ENCODE data around the gene MAU2.
A peak's percentile ranks its signal among the peaks of the same experiment; 100 is the strongest.
"Not testable (repeated sequence)": the region's sequence is repeated elsewhere in the genome, so short reads cannot be mapped to it uniquely, and the experiment has no call there.

The MAU2 gene

DNA sequence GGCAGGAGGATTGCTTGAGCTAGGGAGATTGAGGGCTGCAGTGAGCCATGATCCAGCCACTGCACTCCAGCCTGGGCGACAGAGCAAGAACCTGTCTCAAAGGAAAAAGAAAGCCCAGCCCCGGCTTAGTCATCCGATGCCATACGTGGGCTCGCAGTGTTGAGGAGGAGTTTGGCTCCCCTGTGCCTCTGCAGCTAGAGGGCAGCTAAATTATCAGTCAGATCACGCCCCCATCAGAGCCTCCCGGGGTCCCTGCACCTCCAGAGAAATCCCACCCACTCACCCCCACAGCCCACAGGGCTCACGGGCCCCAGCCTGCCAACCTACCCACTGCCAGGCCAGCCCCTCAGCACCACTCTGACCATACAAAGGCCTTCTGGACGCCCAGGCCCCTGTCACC, 27.6 kb downstream of the MAU2 start:
- no peak for DNase-seq

DNA sequence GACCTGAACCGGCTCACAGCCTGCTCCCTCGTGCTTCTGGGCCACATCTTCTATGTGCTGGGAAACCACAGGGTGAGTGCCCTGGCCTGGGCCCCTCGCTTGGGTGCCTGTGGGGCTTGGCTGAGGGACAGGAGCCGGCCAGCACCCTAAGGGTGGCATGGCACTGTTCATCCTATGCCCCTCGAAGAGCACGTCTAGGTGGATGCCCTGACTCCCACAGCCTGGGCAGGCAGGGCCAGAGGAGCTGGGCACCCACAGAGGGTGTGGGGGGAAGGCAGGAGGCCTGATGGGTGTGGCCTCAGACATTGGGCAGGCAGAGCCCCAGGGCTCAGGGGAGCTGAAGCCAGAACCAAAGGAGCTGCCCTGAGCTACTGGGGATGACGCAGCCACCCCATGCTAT, 28.7 kb downstream of the MAU2 start:
- no peak for DNase-seq

DNA sequence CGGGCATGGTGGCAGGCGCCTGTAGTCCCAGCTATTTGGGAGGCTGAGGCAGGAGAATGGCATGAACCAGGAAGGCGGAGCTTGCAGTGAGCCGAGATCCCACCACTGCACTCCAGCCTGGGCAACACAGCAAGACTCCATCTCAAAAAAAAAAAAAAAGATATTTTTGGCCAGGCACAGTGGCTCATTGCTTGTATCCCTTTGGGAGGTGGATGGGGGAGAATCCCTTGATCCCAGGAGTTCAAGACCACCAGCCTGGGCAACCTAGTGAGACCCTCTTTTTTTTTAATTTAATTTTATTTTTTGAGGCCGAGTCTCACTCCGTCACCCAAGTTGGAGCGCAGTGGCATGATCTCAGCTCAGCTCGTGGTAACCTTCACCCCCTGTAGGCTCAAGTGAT, 30.1 kb downstream of the MAU2 start:
- not testable (repeated sequence) for DNase-seq

DNA sequence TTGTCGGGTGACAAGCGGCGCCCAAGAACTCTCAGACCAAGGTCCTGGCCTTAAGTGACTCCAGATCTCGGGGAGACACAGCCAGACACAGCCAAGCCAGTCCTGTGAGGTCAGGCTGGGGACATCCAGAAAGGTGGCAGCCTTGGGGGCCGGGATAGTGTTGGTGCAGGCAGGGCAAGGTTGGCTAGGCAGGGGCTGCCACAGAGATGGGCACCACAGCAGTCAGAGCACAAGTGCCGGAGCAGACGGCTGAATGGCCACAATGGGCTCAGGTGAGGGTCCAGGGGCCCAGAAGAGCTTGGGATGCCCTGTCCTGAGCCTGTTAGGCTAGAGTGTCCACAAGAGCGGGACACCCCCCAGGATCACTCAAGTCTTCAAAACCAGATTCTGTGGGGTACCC, 32.2 kb downstream of the MAU2 start:
- no peak for DNase-seq

DNA sequence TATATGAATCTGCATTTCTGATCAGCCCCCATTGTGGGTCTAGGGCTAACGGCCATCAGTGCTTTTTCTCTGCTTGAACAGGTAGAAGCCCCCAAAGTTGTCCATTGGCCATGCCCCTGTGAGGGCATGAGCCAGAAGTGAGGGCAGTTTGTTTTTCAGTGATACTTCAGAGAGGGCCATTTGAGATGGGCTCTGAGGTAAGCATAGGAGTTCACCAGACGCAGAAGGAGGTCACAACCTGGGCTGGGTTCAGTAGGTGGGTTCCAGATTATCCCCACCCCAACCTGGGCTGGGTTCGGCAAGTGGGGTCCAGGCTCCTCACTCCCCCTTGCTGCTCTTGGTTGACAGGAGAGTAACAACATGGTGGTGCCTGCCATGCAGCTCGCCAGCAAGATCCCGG, 33.4 kb downstream of the MAU2 start:
- DNase-seq, result no peak

DNA sequence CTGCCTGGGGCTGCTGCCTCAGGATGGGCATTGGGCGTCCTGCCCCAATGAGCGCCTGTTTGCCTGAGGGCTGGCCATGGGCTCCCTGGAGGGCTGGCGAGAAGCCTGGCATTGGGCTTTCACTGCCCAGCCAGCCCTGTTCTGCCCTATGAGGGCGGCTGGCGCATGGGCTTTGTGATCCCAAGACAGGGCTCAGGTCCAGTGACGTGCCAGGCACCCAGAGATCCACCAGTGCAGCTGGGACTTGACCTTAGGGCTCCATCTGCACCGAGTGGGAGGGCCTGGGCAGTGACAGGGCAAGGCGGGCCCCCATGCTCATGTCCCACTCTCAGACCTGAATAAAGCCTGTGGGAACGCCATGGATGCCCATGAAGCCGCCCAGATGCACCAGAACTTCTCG, 34.3 kb downstream of the MAU2 start:
- DNase-seq, result no peak

DNA sequence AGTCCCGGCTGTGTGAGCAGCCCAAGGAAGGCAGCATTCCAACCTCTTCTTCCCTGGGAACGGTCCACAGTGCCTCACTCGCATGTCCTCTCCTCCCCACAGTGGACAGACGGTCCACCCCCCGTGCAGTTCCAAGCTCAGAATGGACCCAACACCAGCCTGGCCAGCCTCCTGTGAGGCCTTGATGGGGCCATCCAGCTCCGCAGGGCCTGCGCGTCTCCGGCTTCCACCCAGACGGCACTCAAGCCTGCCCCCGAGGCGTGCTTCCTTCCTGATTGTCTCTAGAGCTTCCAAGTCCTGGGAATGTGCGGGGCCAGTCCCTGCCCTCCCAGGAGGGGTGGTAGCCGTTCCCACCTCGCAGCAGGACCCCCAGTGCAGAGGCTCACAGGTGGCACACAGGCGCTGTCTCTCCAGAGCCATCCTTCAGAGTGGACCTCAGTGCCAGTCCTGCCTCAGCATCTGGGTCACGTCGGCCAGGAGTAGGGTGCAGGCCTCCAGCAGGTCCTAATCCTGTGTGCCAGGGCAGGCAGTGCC, 35.0 kb downstream of the MAU2 start:
- no peak for DNase-seq

DNA sequence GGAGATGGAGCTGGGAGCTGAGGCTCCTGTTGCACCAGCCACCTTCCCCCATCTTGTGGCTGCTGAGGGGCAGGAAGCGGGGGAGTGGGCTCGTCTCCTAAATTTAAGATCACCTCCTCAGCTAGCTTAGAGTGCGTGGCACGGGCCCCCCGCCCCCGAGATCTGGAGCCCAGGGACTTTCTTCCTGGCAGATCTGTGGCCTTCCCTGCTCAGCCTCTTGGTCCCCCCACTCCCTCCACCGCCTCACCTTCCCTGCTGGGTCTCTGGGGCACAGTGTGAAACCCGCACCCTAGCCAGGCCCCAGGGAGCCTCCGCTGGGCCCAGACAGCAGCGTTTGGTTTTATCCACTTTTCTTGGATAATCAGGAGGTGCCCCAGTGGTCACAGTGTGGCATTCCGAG, 35.9 kb downstream of the MAU2 start:
- no peak for DNase-seq

DNA sequence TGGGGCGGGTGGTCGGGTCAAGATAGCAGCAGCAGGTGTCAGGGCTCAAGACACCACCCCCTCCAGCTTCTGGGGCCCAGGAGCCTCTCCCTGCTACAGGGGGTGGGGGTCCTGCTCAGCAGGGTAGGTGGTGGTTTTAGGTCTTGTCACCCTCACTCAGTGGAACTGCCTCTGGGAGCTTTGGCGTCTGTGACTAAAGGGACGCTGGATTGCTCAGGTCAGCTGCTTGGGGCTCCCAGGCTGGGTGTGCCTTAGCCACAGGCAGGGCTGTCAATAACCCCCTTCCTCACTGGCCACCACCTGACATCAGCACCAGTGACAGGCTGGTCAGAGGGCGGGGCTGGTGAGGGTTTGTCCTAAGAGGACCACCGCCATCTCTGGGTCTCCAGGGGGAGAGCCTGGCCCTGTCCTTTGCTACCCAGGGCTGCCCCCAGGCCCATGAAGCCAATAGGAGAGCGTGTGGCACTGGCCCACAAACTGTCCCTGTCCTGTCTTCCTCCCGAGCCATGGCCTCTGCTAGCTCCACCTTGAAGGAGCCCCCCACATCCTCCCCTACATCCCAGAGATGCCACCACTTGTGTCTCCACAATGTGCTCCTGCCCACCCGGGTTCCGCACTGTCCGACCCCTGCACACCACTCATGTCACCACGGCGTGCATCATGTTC, 36.4 kb downstream of the MAU2 start:
- no peak for DNase-seq

DNA sequence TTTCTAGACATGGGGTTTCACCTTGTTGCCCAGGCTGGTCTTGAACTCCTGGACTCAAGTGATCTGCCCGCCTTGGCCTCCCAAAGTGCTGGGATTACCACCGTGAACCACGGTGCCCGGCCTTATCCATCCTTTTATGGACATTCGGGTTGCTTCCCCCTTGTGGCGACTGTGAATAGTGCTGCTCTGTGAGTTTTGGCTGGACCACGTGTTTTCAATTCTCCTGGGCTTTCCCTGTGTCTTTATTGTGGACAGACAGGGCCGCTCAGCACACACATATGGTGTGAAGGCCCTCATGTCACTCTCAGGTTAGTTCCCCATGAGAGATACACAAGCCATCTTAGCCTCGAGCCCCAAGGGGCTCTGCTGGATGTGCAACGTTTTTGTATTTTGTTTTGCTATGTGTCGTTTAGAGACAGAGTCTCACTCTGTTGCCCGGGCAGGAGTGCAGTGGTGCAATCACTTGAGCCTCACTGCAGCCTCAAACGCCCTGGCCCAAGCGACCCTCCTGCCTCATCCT, 40.5 kb downstream of the MAU2 start:
- peak; percentile 57 for DNase-seq

DNA sequence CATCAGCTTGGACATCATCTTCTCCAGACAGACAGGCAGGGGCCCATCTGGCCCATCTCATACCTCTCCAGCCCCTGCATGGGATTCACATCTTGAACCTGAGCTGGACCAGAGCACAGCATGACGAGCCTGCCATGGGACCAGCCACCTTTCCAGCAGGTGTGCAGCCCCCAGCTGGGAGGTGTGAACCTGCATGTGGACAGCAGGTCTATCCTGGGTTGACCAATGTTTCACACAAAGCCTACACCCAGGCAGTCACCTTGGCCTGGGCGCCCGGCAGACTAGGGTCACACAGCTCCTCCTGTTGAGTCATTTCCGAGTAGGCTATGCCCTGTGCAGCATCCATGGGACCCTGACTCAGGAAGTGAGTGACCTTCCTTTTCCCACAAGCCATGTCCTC, 41.4 kb downstream of the MAU2 start:
- DNase-seq, result no peak

DNA sequence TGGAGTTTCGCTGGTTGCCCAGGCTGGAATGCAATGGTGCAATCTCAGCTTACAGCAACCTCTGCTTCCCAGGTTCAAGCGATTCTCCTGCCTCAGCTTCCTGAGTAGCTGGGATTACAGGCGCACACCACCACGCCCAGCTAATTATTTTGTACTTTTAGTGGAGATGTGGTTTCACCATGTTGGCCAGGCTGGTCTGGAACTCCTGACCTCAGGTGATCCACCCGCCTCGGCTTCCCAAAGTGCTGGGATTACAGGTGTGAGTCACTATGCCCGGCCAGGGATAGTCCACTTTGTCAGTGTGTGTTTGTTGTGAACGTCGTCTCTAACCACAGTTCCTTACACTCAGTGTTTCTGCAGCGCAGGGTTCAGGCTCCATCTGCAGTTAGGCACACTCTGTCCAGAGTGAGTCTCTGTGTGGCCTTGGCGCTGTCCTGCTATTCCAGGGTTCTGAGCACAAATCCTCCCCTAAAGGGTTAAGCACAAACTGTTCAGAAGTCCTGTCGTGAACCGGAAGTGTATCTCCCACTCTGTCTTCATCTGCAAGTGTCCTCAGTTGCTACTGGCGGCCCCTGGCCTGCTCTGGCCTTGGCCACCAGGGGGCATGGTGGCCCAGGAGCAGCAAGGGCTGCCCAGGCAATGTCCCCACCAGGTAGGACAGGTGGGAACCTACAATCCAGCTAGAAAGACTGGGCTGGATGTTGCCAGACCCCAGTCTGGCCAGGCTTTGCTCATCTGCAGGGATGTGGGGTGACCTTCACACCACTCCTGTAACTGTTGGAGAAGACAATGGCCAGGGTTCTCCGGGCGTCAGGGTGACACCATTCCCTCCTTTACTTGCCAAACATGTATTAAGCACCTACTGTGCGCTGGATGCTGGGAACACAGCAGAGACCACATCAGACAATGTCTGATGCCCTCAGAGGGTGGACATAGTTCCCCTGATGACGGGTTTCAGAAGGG, 46.1 kb downstream of the MAU2 start:
- peak; percentile 56 for DNase-seq

DNA sequence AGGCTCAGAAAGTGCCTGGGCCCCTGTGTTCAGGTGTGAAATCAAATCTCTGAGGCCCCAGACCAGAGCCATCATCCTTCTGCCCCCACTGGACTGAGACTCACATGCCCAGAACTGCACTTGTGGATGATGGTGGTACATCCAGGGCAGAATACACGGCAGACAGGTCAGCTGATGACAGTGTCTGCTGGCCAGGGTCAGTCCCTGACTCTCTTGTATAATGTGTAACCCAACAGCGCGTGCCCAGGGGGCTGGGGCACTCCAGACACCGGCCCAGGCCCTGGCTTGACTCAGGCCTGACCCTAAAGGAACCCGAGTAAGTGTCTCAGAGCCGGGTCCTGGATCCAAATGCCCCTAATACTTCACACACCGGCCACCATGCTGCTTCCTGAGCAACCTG, 47.5 kb downstream of the MAU2 start:
- no peak for DNase-seq

DNA sequence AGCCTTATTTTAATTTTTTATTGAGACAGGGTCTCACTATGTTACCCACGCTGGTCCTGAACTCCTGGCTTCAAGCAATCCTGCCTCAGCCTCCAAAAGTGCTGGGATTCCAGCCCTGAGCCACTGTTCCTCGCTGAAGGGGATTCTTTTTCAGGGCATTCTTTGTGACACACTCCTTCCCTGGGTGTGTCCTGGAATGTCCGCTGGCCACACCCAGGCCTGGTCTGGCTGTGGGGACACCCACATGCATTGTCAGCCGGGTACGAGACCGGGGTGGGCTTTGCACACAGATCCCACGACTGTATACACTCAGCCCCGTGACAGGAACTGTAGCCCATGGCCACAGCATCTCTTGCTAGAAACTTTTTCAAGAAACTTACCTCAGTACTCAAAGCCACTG, 50.4 kb downstream of the MAU2 start:
- no peak for DNase-seq

DNA sequence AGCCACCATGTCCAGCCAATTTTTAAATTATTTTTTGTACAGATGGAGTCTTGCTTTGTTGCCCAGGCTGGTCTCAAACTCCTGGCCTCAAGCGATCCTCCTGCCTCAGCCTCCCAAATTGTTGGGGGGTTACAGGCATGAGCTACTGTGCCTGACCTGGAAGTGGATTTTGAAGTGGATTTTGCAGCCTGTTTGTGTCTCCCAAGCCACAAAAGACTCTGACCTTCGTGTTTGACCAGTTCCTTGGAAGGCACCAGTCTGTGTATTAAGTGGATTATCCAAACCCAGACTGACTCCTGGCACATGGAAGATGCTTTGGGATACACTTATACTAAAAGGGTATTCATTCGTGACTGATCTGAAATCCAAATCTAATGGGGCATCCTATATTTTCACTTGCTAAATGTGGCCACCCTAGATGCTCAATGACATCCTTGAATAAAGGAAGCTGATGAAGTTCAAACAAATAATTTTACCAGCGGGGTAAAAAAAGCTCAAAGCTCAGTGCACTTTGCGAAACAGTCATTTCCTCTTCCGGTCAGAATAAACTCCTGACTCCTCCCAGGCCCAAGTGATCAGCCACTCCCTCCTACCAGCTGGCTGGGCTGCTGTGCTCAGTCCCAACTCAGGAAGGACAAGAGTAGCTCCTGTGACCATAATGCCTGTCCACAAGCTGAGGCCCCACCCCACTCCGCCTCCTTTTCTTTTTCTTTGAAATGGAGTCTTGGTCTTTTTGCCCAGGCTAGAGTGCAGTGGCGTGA, 52.2 kb downstream of the MAU2 start:
- DNase-seq, result peak; percentile 22

DNA sequence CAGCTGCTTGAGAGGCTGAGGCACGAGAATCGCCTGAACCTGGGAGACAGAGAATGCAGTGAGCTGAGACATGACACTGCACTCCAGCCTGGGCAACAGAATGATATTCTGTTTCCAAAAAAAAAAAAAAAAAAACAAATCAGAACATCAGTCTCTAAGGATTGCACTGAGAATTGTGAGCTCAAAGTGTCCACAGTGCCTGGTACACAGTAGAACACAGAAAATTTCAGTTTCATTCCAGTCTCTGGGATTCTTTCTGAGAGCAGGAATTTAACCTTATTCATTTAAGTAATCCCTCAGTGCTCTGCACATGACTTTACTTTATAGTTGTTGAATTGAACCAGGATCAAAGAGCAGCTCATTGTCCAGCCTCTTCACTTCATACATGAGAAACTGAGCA, 58.9 kb downstream of the MAU2 start:
- no peak for DNase-seq

DNA sequence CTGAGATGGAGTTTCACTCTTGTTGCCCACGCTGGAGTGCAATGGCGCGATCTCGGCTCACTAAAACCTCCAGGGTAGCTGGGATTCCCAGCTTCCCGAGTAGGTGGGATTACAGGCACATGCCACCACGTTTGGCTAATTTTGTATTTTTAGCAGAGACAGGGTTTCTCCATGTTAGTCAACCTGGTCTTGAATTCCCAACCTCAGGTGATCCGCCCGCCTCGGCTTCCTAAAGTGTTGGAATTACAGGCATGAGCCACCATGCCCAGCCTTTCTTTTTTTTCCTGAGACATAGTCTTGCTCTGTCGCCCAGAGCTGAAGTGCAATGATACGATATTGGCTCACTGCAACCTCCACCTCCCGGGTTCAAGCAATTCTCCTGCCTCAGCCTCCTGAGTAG, 59.7 kb downstream of the MAU2 start:
- not testable (repeated sequence) for DNase-seq

DNA sequence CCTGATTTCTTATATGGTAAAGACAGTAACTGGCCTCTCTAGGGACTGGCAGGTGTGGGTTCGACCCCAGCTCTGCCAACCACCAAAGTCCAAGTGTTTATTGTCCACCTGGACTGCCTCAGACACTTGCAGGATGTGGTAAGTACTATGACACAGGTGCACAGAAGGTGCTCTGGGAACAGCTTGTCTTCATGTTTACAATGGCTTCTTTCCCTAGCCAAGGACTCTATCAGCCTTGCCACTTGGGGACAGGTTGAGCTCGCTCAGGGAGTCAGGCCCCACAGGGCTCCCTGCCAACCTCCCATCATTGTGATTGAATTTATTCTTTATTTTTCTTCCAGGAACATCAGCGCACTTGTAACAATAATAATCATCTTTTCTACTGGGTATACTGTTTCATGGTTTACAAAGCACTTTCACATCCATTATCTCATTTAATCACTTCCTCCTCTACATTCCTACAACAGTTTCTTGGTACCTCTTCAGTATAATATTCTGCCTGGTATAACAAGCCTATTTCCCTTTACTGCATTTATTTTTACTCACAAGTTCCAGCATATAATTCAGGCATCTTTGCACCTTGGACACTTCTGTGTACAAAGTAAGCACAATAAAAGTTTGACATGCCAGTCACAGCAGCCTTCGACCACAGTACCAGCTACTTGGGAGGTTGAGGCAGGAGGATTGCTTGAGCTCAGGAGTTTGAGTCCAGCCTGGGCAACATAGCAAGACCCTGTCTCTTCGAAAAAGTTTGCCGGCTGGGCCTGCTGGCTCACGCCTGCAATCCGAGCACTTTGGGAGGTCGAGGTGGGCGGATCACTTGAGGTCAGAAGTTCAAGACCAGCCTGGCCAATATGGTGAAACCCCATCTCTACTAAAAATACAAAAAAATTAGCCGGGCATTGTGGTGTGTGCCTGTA, 60.6 kb downstream of the MAU2 start:
- no peak for DNase-seq

DNA sequence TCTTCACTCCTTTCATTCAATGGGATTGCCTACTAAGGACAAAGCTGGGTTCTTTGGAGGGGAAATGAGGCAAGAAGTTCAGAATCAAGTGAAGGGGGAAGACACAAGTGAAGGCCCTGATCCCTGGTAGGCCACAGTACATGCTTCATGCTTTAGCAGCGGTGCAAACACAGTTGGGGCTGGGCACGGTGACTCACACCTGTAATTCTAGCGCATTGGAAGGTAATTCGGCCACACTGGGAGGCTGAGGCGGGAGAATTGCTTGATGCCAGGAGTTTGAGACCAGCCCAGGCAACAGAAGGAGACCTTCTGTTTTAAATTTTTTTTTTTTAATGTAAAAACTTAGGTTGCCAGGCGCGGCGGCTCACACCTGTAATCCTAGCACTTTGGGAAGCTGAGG, 61.5 kb downstream of the MAU2 start:
- DNase-seq, result no peak

DNA sequence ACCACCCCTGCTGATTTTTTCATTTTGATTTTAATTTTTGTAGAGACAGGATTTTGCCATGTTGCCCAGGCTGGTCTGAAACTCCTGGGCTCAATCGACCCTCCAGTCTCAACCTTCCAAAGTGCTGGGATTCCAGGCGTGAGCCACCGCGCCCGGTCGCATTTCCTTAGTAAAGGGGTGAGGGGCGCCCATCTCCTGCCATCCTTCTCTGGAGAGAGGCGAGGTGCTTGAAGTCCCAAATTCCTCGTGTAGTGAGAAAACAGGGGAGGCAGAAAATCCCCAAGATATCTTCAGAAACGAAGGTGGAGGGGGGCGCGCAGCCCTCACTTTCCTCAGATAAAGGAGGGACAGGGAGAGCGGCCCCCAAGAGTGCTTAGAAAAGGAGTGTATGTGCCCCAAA, 63.9 kb downstream of the MAU2 start:
- no peak for DNase-seq

DNA sequence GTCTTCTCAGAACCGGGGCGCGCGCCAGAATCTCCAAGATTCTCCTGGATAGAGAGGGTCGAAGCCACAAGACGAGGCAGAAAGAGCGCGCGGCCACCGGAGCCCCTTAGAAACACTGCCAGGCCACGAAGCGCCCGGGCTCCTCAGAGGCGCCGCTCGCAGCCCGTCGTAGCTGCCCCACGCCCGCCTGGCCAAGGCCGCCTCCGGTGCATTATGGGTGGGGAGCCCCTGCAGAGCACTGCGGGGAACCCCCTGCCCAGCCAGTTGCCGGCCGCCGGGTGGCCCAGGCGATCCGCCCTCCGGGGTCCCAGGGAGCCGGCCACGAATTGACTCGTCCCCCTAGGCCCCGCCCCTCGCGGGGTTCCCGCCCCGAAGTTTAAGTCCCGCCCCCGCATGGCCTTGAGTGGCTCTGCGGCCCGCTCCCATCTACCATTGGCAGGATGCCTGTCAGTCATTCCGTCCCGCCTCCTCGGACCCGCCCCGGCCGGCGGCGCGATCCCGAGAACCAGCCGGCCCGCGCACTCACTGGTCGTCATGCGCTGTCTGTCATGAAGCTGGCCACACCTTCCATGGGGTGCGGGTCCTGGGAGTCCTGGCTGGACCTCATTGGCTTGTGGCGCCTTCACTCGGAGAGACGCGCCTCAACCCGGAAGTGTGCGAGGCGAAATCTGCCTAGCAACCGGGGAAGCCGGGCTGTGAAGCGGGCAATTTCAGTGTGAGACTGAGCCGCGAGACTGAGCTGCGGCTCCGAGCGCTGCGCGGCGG, 64.7 kb downstream of the MAU2 start:
- peak; percentile 99 for DNase-seq
